OCI-LY1 (cell line): ENCODE measurements around the gene HYI.

Experiments
- EZH2 ChIP-seq: fragments of 200-600 bp; sonication (generic), shearing (Covaris generic); IDR thresholded peaks from 2 replicates; pipeline ENCODE4 v1.8.0; 2017; ENCODE audit warnings: borderline replicate concordance, mixed run types, mild to moderate bottlenecking, antibody characterized with exemption, low read length, moderate library complexity, mixed read lengths
- TF ChIP-seq, protein P1 (sequence below): fragments of 200-600 bp; sonication (generic), shearing (Covaris generic); IDR thresholded peaks from 2 replicates; pipeline ENCODE4 v1.5.1; 2017; ENCODE audit warnings: mild to moderate bottlenecking, antibody characterized with exemption, low read length, moderate library complexity, mixed read lengths

GRCh38 chr1:43442756-43443155, 11.0 kb downstream of the HYI start:
- TF ChIP-seq, protein P1, sequence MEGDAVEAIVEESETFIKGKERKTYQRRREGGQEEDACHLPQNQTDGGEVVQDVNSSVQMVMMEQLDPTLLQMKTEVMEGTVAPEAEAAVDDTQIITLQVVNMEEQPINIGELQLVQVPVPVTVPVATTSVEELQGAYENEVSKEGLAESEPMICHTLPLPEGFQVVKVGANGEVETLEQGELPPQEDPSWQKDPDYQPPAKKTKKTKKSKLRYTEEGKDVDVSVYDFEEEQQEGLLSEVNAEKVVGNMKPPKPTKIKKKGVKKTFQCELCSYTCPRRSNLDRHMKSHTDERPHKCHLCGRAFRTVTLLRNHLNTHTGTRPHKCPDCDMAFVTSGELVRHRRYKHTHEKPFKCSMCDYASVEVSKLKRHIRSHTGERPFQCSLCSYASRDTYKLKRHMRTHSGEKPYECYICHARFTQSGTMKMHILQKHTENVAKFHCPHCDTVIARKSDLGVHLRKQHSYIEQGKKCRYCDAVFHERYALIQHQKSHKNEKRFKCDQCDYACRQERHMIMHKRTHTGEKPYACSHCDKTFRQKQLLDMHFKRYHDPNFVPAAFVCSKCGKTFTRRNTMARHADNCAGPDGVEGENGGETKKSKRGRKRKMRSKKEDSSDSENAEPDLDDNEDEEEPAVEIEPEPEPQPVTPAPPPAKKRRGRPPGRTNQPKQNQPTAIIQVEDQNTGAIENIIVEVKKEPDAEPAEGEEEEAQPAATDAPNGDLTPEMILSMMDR, result no peak
- TF ChIP-seq EZH2, result no peak
